Neural crest cell (in vitro differentiated cells): ENCODE measurements around the gene TARBP1. TPM values are rescaled to one million over a fixed set of nuclear protein-coding genes. Genes with fewer than 3 reads are reported as not detected.

Experiments used
- DNase-seq: peaks from one replicate; pipeline ENCODE4 v3.0.0; 2021; ENCODE audit warnings: low read depth, mixed read lengths, low spot score
- H3K27ac Mint-ChIP-seq: one replicate; pipeline ENCODE4 v1.8.0; 2021; ENCODE audit warnings: mild to moderate bottlenecking, mixed read lengths; ENCODE audit not compliant: unreplicated experiment
- H3K27me3 Mint-ChIP-seq: 2 replicates; pipeline ENCODE4 v1.8.0; 2021; ENCODE audit warnings: low read depth, mild to moderate bottlenecking, mixed read lengths
- H3K36me3 Mint-ChIP-seq: 2 replicates; pipeline ENCODE4 v1.8.0; 2021; ENCODE audit warnings: low read depth, mild to moderate bottlenecking, mixed read lengths
- H3K4me1 Mint-ChIP-seq: 2 replicates; pipeline ENCODE4 v1.8.0; 2021; ENCODE audit warnings: mixed read lengths
- H3K4me3 Mint-ChIP-seq: one replicate; pipeline ENCODE4 v1.8.0; 2021; ENCODE audit warnings: mild to moderate bottlenecking, mixed read lengths
- H3K9me3 Mint-ChIP-seq: 2 replicates; pipeline ENCODE4 v1.8.0; 2021; ENCODE audit warnings: mixed read lengths
- CTCF ChIP-seq: fragments of 200-600 bp; sonication (generic); conservative IDR thresholded peaks from 2 replicates; pipeline ENCODE4 v1.5.0; 2021; ENCODE audit warnings: antibody characterized with exemption, mild to moderate bottlenecking
- total RNA-seq: library from RNA; stranded (reverse); gene quantifications from 2 replicates; pipeline ENCODE4 v1.2.1, GENCODE V29; 2021

Gene TARBP1
- total RNA-seq, 1 donor from 2014 or later: 30.2 TPM

GRCh38 chr1:234479866-234480265, 887 bp upstream of the TARBP1 start:
- DNase-seq: no peak
- no peaks in the 10 kb centered on the region for H3K9me3 Mint-ChIP-seq
- peaks cover 26% of the 10 kb centered on the region for H3K27me3 Mint-ChIP-seq
- H3K36me3 Mint-ChIP-seq: no peaks in the 10 kb centered on the region
- no peak overlapping the region for H3K27ac Mint-ChIP-seq
- peak overlapping the region; percentile 47 for H3K4me3 Mint-ChIP-seq
- peaks cover 20% of the 10 kb centered on the region for H3K4me1 Mint-ChIP-seq
- no peak for TF ChIP-seq CTCF

- Mint-ChIP-seq H3K27ac (no peak overlapping the region), H3K4me1 (peaks cover 24% of the 10 kb centered on the region), H3K9me3 (no peaks in the 10 kb centered on the region), H3K4me3 (peak overlapping the region; percentile 48), H3K36me3 (no peaks in the 10 kb centered on the region), H3K27me3 (peaks cover 26% of the 10 kb centered on the region)
- TF ChIP-seq CTCF: no peak
- no peak for DNase-seq
Measured at GRCh38 chr1:234479310-234479559, 256 bp upstream of the TARBP1 start.

GRCh38 chr1:234478152-234478480, 863 bp downstream of the TARBP1 start:
- DNase-seq: no peak
- peaks cover 20% of the 10 kb centered on the region for H3K27me3 Mint-ChIP-seq
- TF ChIP-seq CTCF: no peak
- H3K36me3 Mint-ChIP-seq: no peaks in the 10 kb centered on the region
- peaks cover 24% of the 10 kb centered on the region for H3K4me1 Mint-ChIP-seq
- H3K9me3 Mint-ChIP-seq: no peaks in the 10 kb centered on the region
- H3K27ac Mint-ChIP-seq: no peak overlapping the region
- H3K4me3 Mint-ChIP-seq: peak overlapping the region; percentile 91

- Mint-ChIP-seq H3K27me3 (peaks cover 14% of the 10 kb centered on the region), H3K36me3 (no peaks in the 10 kb centered on the region), H3K27ac (no peak overlapping the region), H3K9me3 (no peaks in the 10 kb centered on the region), H3K4me3 (peak overlapping the region; percentile 91), H3K4me1 (peaks cover 24% of the 10 kb centered on the region)
- TF ChIP-seq CTCF: no peak
- DNase-seq: no peak
Measured at GRCh38 chr1:234477386-234478151, 1.4 kb downstream of the TARBP1 start.

GRCh38 chr1:234476172-234476571, 2.8 kb downstream of the TARBP1 start:
- no peak overlapping the region for H3K27ac Mint-ChIP-seq
- H3K27me3 Mint-ChIP-seq: peaks cover 3% of the 10 kb centered on the region
- H3K36me3 Mint-ChIP-seq: no peaks in the 10 kb centered on the region
- no peaks in the 10 kb centered on the region for H3K9me3 Mint-ChIP-seq
- peaks cover 24% of the 10 kb centered on the region for H3K4me1 Mint-ChIP-seq
- no peak for DNase-seq
- TF ChIP-seq CTCF: no peak
- H3K4me3 Mint-ChIP-seq: peak overlapping the region; percentile 56
